ENCODE measurements around the gene S100A5. TPM values are rescaled to one million over a fixed set of nuclear protein-coding genes. Genes with fewer than 3 reads are reported as not detected.

Gene S100A5
- total and polyA plus RNA-seq, 9 of the 15 experiments (the other 6 are each of a cell fraction or from before 2014, with no cell fraction given) = 0.56 to 1.4 (median 0.64) TPM; not detected in 5

DNA sequence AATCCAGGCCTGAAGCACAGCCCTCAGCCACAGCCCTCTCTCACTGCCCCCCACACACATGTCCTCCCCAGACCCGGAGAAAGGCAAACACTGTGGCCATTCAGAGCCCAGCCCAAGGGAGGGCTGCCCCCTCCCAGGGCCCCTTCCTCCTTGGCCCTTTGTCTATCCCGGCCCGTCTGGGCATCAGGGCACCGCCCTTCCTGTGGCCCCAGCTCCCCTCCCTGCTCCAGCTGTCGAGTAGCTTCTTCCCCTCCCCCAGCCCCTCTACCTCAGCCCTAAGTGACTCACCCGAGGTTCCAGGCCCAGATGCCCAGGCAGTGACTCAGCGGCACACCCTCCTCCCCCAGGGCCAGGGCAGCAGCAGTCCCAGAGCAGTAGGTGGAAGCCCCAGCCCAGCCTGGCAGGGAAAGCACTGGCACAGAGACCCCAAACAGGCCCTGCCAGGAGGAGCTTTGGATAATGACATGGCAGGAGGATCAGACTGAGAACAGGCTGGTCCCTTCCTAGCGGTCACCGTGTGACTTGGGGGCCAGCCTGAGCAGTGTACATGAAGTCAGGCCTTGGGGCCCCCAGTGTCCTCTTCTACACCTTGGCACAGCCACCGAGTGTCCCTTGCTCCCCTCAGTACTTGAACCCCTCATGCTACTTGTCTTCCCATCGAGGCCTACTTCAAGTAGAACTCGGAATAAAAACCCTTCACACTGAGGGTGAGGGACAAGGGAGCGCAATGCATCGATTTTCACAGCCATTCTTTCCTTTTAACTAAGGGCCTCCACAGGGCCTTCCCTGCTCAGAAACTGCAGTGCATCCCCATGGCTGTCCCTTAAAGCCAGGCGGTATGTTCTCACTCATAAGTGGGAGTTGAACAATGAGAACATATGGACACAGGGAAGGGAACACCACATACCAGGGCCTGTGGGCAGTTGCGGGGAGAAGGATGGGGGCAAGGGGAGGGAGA, 26.0 kb upstream of the S100A5 start (continued):
- TF ChIP-seq, protein P1, sequence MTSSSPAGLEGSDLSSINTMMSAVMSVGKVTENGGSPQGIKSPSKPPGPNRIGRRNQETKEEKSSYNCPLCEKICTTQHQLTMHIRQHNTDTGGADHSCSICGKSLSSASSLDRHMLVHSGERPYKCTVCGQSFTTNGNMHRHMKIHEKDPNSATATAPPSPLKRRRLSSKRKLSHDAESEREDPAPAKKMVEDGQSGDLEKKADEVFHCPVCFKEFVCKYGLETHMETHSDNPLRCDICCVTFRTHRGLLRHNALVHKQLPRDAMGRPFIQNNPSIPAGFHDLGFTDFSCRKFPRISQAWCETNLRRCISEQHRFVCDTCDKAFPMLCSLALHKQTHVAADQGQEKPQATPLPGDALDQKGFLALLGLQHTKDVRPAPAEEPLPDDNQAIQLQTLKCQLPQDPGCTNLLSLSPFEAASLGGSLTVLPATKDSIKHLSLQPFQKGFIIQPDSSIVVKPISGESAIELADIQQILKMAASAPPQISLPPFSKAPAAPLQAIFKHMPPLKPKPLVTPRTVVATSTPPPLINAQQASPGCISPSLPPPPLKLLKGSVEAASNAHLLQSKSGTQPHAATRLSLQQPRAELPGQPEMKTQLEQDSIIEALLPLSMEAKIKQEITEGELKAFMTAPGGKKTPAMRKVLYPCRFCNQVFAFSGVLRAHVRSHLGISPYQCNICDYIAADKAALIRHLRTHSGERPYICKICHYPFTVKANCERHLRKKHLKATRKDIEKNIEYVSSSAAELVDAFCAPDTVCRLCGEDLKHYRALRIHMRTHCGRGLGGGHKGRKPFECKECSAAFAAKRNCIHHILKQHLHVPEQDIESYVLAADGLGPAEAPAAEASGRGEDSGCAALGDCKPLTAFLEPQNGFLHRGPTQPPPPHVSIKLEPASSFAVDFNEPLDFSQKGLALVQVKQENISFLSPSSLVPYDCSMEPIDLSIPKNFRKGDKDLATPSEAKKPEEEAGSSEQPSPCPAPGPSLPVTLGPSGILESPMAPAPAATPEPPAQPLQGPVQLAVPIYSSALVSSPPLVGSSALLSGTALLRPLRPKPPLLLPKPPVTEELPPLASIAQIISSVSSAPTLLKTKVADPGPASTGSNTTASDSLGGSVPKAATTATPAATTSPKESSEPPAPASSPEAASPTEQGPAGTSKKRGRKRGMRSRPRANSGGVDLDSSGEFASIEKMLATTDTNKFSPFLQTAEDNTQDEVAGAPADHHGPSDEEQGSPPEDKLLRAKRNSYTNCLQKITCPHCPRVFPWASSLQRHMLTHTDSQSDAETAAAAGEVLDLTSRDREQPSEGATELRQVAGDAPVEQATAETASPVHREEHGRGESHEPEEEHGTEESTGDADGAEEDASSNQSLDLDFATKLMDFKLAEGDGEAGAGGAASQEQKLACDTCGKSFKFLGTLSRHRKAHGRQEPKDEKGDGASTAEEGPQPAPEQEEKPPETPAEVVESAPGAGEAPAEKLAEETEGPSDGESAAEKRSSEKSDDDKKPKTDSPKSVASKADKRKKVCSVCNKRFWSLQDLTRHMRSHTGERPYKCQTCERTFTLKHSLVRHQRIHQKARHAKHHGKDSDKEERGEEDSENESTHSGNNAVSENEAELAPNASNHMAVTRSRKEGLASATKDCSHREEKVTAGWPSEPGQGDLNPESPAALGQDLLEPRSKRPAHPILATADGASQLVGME (CRISPR knock-in tag; IDR thresholded peaks at IDR 0.05) = no peak
- TF ChIP-seq ZNF384 (IDR thresholded peaks at IDR 0.05; ENCODE audit: low read depth, low read length) = no peak
- peak; percentile 80 to 81; a peak in 3 of 4 replicates for TF ChIP-seq TRIM24 (IDR thresholded peaks at IDR 0.05)
- TF ChIP-seq, protein P2, sequence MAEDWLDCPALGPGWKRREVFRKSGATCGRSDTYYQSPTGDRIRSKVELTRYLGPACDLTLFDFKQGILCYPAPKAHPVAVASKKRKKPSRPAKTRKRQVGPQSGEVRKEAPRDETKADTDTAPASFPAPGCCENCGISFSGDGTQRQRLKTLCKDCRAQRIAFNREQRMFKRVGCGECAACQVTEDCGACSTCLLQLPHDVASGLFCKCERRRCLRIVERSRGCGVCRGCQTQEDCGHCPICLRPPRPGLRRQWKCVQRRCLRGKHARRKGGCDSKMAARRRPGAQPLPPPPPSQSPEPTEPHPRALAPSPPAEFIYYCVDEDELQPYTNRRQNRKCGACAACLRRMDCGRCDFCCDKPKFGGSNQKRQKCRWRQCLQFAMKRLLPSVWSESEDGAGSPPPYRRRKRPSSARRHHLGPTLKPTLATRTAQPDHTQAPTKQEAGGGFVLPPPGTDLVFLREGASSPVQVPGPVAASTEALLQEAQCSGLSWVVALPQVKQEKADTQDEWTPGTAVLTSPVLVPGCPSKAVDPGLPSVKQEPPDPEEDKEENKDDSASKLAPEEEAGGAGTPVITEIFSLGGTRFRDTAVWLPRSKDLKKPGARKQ (CRISPR knock-in tag; IDR thresholded peaks at IDR 0.05) = no peak
- TF ChIP-seq MIER1 (IDR thresholded peaks at IDR 0.05; ENCODE audit: low read depth) = no peak
- TF ChIP-seq PHF20 (IDR thresholded peaks at IDR 0.05; ENCODE audit: partially characterized antibody) = peak; percentile 31
- TF ChIP-seq ELF2 (CRISPR knock-in tag; IDR thresholded peaks at IDR 0.05) = no peak
- TF ChIP-seq MTF1 (CRISPR knock-in tag; IDR thresholded peaks at IDR 0.05; ENCODE audit: borderline replicate concordance) = no peak
- TF ChIP-seq PURB (CRISPR knock-in tag; IDR thresholded peaks at IDR 0.05; ENCODE audit: low read depth) = no peak
- TF ChIP-seq, protein P3, sequence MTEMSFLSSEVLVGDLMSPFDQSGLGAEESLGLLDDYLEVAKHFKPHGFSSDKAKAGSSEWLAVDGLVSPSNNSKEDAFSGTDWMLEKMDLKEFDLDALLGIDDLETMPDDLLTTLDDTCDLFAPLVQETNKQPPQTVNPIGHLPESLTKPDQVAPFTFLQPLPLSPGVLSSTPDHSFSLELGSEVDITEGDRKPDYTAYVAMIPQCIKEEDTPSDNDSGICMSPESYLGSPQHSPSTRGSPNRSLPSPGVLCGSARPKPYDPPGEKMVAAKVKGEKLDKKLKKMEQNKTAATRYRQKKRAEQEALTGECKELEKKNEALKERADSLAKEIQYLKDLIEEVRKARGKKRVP (CRISPR knock-in tag; IDR thresholded peaks at IDR 0.05) = no peak; the same call in none of the 2 replicates
- TF ChIP-seq HNRNPK (IDR thresholded peaks at IDR 0.05; ENCODE audit: low read depth, low read length, poor library complexity, severe bottlenecking) = no peak
- TF ChIP-seq CEBPG (CRISPR knock-in tag; IDR thresholded peaks at IDR 0.05) = no peak
- no peak for TF ChIP-seq CEBPG (tag; conservative IDR thresholded peaks at IDR 0.05 in 1 of 2, IDR thresholded peaks at IDR 0.05 in 1 of 2)
- no peak for TF ChIP-seq ZNF764 (CRISPR knock-in tag; IDR thresholded peaks at IDR 0.05; ENCODE audit: low read depth)
- TF ChIP-seq ZNF175 (CRISPR knock-in tag; IDR thresholded peaks at IDR 0.05; ENCODE audit: low read depth) = no peak
- no peak for TF ChIP-seq SAFB2 (IDR thresholded peaks at IDR 0.05; ENCODE audit: borderline replicate concordance, low read depth, low read length, severe bottlenecking)
- TF ChIP-seq GATAD2A (IDR thresholded peaks at IDR 0.05) = peak; percentile 99
- no peak; the same call in none of the 2 replicates for TF ChIP-seq ERF (CRISPR knock-in tag; IDR thresholded peaks at IDR 0.05)
- TF ChIP-seq MXI1 (IDR thresholded peaks at IDR 0.05; ENCODE audit: low read depth, low read length) = 0 out of 2 replicates have a peak, but pooled peaks have one; percentile 27
- TF ChIP-seq U2AF1 (optimal IDR thresholded peaks at IDR 0.05; ENCODE audit: low read depth, low read length) = no peak

All from K562 (cell line).